Stimulated activated naive CD8-positive, alpha-beta T cell treated with anti-CD3 and anti-CD28 coated beads, Interleukin-15, Interleukin-2, amounts not matched to agents 100 ng/mL and 50 ng/mL, for 24 hours (primary cell): ENCODE measurements around the gene PSMB4.
"Not testable (repeated sequence)": the region's sequence is repeated elsewhere in the genome, so short reads cannot be mapped to it uniquely, and the experiment has no call there.

ENCODE experiments used
- H3K27ac Mint-ChIP-seq: one replicate; pipeline ENCODE4 v1.8.0; 2021; ENCODE audit warnings: mild to moderate bottlenecking, mixed read lengths
- H3K27me3 Mint-ChIP-seq: one replicate; pipeline ENCODE4 v1.8.0; 2021; ENCODE audit warnings: mixed read lengths
- H3K36me3 Mint-ChIP-seq: one replicate; pipeline ENCODE4 v1.8.0; 2021; ENCODE audit warnings: low read depth, mixed read lengths
- H3K4me1 Mint-ChIP-seq: one replicate; pipeline ENCODE4 v1.8.0; 2021; ENCODE audit warnings: low read depth, mixed read lengths
- H3K4me3 Mint-ChIP-seq: one replicate; pipeline ENCODE4 v1.8.0; 2021; ENCODE audit warnings: mild to moderate bottlenecking, mixed read lengths
- H3K9me3 Mint-ChIP-seq: one replicate; pipeline ENCODE4 v1.8.0; 2021; ENCODE audit warnings: mixed read lengths

Gene PSMB4

DNA sequence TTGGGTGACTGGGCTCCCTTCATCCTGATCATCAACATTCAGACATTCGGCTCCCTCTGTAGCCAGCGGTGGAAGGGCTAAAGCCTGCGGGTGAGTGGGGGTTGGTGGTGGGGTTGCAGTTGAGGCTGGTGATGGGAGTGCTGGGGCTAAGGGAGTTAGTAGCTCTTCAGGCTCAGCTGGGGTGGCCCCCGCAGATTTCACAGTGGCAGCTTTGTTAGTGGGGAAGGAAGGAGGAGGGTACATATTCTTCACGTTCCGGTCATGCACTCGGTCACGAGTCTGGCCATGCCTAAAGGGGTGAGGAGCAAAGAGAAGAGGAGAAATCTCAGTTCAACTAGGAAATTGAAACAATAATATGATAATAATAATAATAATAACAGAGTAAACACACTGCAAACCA lies 6.8 kb downstream of the PSMB4 start:
- no peak overlapping the region for H3K4me3 Mint-ChIP-seq
- H3K36me3 Mint-ChIP-seq, result peaks cover 82% of the 10 kb centered on the region
- H3K27ac Mint-ChIP-seq, result no peak overlapping the region

DNA sequence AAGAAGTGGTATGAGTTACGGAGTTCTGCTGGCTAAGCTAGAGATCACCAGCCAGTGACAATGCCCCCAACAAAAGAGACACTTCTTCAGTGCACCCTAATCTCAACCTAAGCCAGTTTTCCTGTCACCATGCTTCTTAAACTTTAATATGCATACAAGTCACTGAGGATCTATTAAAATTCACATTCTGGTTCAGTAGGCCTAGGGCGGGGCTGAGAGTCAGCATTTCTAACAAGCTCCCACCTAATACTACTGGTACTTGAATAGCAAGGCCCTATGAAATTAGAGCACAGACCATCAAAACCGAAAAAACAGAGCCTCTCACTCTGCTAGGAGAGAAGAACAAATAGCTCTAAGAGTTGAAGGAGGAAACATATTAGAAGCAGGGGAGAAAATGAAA lies 7.9 kb downstream of the PSMB4 start:
- Mint-ChIP-seq H3K27me3 (no peaks in the 10 kb centered on the region), H3K9me3 (no peaks in the 10 kb centered on the region), H3K27ac (peak overlapping the region; percentile 17), H3K4me3 (no peak overlapping the region), H3K4me1 (peaks cover 4% of the 10 kb centered on the region), H3K36me3 (peaks cover 76% of the 10 kb centered on the region)

More for the DNA sequence above, 6.8 kb downstream of the PSMB4 start:
- Mint-ChIP-seq H3K27me3 (no peaks in the 10 kb centered on the region), H3K4me1 (peaks cover 16% of the 10 kb centered on the region), H3K9me3 (no peaks in the 10 kb centered on the region)

DNA sequence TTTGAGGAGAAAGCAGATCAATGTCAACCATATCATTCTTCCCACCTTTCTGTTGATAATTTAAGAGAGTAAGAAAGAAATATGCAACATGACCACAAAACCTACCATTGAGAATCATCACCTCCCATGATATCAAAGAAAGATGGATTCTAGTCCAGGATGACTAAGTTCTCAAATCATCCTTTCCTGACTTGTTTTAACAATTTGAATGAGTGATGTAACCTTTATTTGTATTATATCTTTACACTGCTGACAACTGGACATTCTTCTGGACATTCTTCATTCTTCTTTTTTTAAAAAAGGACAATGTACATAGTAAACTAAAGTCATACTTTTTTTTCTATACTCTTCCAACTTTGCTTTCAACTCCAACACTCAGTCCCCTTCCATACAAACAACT lies 9.5 kb downstream of the PSMB4 start:
- H3K36me3 Mint-ChIP-seq, result peaks cover 68% of the 10 kb centered on the region
- no peak overlapping the region for H3K27ac Mint-ChIP-seq

GRCh38 chr1:151411884-151412283 lies 12.5 kb downstream of the PSMB4 start:
- Mint-ChIP-seq H3K9me3 (no peaks in the 10 kb centered on the region), H3K4me1 (no peaks in the 10 kb centered on the region), H3K27ac (no peak overlapping the region), H3K27me3 (no peaks in the 10 kb centered on the region), H3K36me3 (peaks cover 62% of the 10 kb centered on the region), H3K4me3 (no peak overlapping the region)

More for the DNA sequence above, 9.5 kb downstream of the PSMB4 start:
- Mint-ChIP-seq H3K4me3 (no peak overlapping the region), H3K9me3 (no peaks in the 10 kb centered on the region), H3K27me3 (no peaks in the 10 kb centered on the region), H3K4me1 (no peaks in the 10 kb centered on the region)

- H3K27ac Mint-ChIP-seq, result no peak overlapping the region
- H3K27me3 Mint-ChIP-seq, result no peaks in the 10 kb centered on the region
- H3K4me1 Mint-ChIP-seq, result no peaks in the 10 kb centered on the region
- H3K9me3 Mint-ChIP-seq, result no peaks in the 10 kb centered on the region
- peaks cover 53% of the 10 kb centered on the region for H3K36me3 Mint-ChIP-seq
- no peak overlapping the region for H3K4me3 Mint-ChIP-seq
Measured at GRCh38 chr1:151416231-151416630, 16.9 kb downstream of the PSMB4 start.

DNA sequence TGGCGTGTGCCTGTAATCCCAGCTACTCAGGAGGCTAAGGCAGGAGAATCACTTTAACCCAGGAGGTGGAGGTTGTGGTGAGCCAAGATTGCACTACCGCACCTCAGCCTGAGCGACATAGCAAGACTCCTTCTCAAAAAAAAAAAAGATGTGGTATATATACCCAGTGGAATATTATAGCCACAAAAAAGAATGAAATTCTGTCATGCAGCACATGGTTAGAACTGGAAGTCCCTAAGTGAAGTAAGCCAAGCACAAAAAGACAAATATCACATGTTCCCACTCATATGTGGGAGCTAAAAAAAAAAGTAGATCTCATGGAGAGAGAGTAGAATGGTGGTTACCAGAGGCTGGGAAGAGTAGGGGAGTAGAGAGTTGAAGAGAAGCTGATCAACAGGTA lies 18.7 kb downstream of the PSMB4 start:
- Mint-ChIP-seq H3K27ac (no peak overlapping the region), H3K4me1 (no peaks in the 10 kb centered on the region), H3K4me3 (no peak overlapping the region), H3K9me3 (no peaks in the 10 kb centered on the region), H3K36me3 (peaks cover 51% of the 10 kb centered on the region), H3K27me3 (no peaks in the 10 kb centered on the region)

GRCh38 chr1:151419819-151420218 lies 20.4 kb downstream of the PSMB4 start:
- Mint-ChIP-seq H3K27ac (no peak overlapping the region), H3K4me3 (no peak overlapping the region), H3K27me3 (no peaks in the 10 kb centered on the region), H3K9me3 (no peaks in the 10 kb centered on the region), H3K36me3 (peaks cover 53% of the 10 kb centered on the region), H3K4me1 (no peaks in the 10 kb centered on the region)

GRCh38 chr1:151425103-151425502 lies 25.7 kb downstream of the PSMB4 start:
- Mint-ChIP-seq H3K9me3 (no peaks in the 10 kb centered on the region), H3K27ac (peak overlapping the region; percentile 2), H3K4me3 (no peak overlapping the region), H3K27me3 (no peaks in the 10 kb centered on the region), H3K36me3 (peaks cover 47% of the 10 kb centered on the region), H3K4me1 (no peaks in the 10 kb centered on the region)

DNA sequence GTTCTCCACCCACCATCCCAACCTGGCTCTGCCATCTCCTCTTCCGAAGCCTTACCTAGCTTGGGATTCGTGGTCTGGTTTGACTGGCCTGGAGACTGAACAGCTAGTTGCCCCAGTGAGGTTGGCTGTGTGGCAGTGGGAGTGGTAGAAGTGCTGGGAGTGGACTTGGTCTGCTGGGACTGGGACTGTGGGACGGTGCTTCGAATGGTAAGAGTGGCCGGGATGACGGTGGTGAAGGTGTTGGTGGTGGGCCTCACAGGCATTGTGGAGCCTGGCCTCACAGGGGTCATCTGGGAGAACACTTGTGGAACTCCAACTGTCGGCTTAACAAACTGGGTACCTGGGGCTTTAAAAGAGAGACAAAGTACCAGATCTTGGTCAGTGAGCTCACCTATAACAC lies 28.7 kb downstream of the PSMB4 start:
- H3K27me3 Mint-ChIP-seq, result no peaks in the 10 kb centered on the region
- H3K36me3 Mint-ChIP-seq, result peaks cover 34% of the 10 kb centered on the region
- H3K4me3 Mint-ChIP-seq, result no peak overlapping the region
- no peaks in the 10 kb centered on the region for H3K9me3 Mint-ChIP-seq
- H3K4me1 Mint-ChIP-seq, result no peaks in the 10 kb centered on the region
- H3K27ac Mint-ChIP-seq, result no peak overlapping the region

DNA sequence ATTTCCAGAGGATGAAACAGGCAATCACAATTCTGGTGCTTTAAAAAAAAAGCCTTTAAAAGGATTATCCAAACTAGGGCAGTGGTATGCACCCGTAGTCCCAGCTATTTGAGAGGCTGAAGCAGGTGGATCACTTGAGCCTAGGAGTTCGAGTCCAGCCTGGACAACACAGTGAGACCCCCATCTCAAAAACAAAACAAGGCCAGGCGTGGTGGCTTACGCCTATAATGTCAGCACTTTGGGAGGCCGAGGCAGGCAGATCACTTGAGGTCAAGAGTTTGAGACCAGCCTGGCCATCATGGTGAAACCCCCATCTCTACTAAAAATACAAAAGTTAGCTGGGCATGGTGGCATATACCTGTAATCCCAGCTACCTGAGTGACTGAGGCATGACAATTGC lies 34.5 kb downstream of the PSMB4 start:
- peaks cover 11% of the 10 kb centered on the region for H3K36me3 Mint-ChIP-seq

DNA sequence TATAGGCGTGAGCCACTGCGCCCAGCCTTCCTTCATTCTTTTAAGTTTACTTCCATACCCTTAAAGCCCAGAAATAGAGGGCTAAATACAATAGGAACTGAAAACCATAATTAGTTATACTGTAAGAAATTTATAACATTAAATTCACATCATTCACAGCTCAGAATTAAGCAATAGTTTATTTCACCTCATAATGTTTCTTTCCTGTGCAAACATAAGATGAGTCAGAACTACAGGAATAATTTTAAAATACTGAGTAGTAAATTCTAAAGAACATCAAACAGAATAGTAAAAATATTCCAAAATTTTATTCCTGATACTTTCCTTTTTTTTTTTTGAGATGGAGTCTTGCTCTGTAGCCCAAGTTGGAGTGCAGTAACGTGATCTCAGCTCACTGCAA lies 35.8 kb downstream of the PSMB4 start:
- no peak overlapping the region for H3K27ac Mint-ChIP-seq
- peaks cover 35% of the 10 kb centered on the region for H3K4me1 Mint-ChIP-seq
- peaks cover 11% of the 10 kb centered on the region for H3K36me3 Mint-ChIP-seq
- H3K9me3 Mint-ChIP-seq, result no peaks in the 10 kb centered on the region
- H3K27me3 Mint-ChIP-seq, result no peaks in the 10 kb centered on the region
- no peak overlapping the region for H3K4me3 Mint-ChIP-seq

More for the DNA sequence above, 34.5 kb downstream of the PSMB4 start:
- not testable (repeated sequence) for H3K4me3 Mint-ChIP-seq, H3K27me3 Mint-ChIP-seq, H3K9me3 Mint-ChIP-seq, H3K27ac Mint-ChIP-seq
- peaks cover 25% of the 10 kb centered on the region for H3K4me1 Mint-ChIP-seq

- no peak overlapping the region for H3K4me3 Mint-ChIP-seq
- H3K27me3 Mint-ChIP-seq, result no peaks in the 10 kb centered on the region
- peaks cover 43% of the 10 kb centered on the region for H3K4me1 Mint-ChIP-seq
- H3K36me3 Mint-ChIP-seq, result peaks cover 19% of the 10 kb centered on the region
- no peak overlapping the region for H3K27ac Mint-ChIP-seq
- no peaks in the 10 kb centered on the region for H3K9me3 Mint-ChIP-seq
Measured at GRCh38 chr1:151436985-151437384, 37.6 kb downstream of the PSMB4 start.

DNA sequence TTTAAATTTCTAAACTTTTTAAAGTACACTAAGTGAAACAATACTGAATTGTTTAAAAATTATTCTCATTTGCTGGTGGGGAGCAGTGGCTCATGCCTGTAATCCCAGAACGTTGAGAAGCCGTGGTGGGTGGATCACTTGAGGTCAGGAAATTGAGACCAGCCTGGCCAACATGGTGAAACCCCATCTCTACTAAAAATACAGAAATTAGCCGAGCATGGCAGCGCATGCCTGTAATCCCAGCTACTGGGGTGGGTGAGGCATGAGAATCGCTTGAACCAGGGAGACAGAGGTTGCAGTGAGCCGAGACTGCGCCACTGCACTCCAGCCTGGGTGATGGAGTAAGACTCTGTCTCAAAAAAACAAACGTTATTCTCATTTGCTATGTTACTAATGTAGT lies 38.0 kb downstream of the PSMB4 start:
- not testable (repeated sequence) for H3K9me3 Mint-ChIP-seq, H3K27ac Mint-ChIP-seq, H3K4me3 Mint-ChIP-seq, H3K27me3 Mint-ChIP-seq
- peaks cover 19% of the 10 kb centered on the region for H3K36me3 Mint-ChIP-seq
- H3K4me1 Mint-ChIP-seq, result peaks cover 43% of the 10 kb centered on the region

DNA sequence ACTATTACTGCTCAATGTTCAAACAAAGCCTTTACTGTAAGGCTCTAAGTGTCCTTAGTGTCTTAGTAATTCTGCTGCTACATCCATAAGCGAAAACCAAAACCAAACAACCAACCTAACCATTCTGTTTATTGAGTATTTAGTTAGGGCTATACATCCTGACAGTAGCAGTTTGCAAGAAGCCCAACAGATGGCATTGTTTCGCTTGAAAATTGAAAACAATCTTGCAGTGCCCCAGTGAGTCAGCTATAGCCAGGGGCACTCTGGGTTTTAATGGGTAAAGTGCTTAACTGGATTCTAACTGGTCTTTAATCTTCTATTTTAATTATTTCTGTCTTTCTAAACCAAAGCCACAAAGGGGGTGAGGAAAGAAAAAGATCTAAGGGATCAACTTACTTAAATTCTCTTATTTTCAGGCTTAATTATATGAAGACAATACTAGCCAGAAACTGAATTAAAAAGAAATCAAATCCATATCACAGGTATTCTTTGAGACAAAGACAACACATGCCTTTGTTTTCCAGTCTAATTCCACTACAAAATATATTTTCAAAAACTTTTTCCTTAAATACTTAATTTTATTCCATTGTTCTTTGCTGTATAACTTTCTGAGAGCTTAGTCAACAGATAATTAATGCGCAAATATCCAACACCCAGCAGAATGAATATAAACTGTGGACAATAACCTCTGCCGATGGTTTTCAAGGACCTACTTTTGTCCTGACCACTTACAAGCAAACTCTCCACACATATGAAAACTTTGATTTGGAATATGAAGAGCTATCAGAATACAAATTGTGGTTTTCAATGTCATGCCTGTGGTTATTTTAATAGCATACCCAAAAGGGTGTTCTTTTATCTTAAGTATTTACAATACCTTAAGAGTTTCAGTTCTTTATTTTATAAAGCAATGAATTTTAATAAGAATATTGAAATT lies 44.7 kb downstream of the PSMB4 start:
- Mint-ChIP-seq H3K36me3 (peaks cover 30% of the 10 kb centered on the region), H3K4me3 (no peak overlapping the region), H3K9me3 (no peaks in the 10 kb centered on the region), H3K4me1 (peaks cover 60% of the 10 kb centered on the region), H3K27me3 (no peaks in the 10 kb centered on the region), H3K27ac (no peak overlapping the region)

DNA sequence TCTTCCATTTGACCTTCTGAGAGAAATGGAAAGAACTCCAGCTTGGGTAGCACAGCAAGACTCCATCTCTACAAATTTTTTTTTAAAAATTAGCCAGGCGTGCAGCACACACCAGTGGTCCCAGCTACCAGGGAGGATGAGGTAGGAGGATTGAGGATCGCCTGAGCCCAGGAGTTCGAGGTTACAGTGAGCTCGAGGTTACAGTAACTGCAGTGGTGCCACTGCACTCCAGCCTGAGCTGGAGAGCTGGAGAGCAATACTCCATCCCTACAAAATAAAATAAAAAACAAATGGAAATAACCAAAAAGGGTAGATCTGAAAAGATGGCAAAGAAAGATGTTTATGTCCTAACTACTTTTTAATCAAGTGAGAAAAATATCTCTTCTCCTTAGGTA lies 45.4 kb downstream of the PSMB4 start:
- no peak overlapping the region for H3K27ac Mint-ChIP-seq
- H3K27me3 Mint-ChIP-seq, result no peaks in the 10 kb centered on the region
- no peak overlapping the region for H3K4me3 Mint-ChIP-seq
- H3K9me3 Mint-ChIP-seq, result no peaks in the 10 kb centered on the region
- H3K36me3 Mint-ChIP-seq, result peaks cover 30% of the 10 kb centered on the region
- peaks cover 53% of the 10 kb centered on the region for H3K4me1 Mint-ChIP-seq

GRCh38 chr1:151447696-151448095 lies 48.3 kb downstream of the PSMB4 start:
- peaks cover 50% of the 10 kb centered on the region for H3K4me1 Mint-ChIP-seq
- H3K27me3 Mint-ChIP-seq, result no peaks in the 10 kb centered on the region
- H3K36me3 Mint-ChIP-seq, result peaks cover 21% of the 10 kb centered on the region
- no peak overlapping the region for H3K27ac Mint-ChIP-seq
- H3K9me3 Mint-ChIP-seq, result no peaks in the 10 kb centered on the region
- no peak overlapping the region for H3K4me3 Mint-ChIP-seq
